Endothelial cell of umbilical vein (primary cell): ENCODE results near the gene ADAMTSL5. TPM values are rescaled to one million over a fixed set of nuclear protein-coding genes. Genes with fewer than 3 reads are reported as not detected.
A peak's percentile ranks its signal among the peaks of the same experiment; 100 is the strongest.

Experiments
- BruUV-seq: library from RNA; stranded (reverse); fragments of 400-500 nt; replicated peaks from 2 replicates; lab custom pipeline; 2021; lab: Mats Ljungman, UMichigan
- CTCF ChIA-PET: fragments of 300-600, 350-600 bp; sonication (Branson Sonifier 250); formaldehyde crosslinking; loops from one replicate; lab custom pipeline; 2021; ENCODE audit warnings: antibody characterized with exemption, inconsistent platforms; lab: Charles Lee
- POLR2A ChIA-PET: fragments of 300-600, 350-600 bp; sonication (Branson Sonifier 250); formaldehyde crosslinking; loops from one replicate; lab custom pipeline; 2021; ENCODE audit warnings: antibody characterized with exemption, inconsistent platforms; lab: Charles Lee
- DNase-seq: peaks from one replicate; pipeline ENCODE4 v3.0.0-alpha.2; 2011; ENCODE audit warnings: low read depth, low spot score
- FAIRE-seq: peaks from 2 replicates; lab custom pipeline; 2011; peaks lifted over from hg19 to GRCh38; lab: Jason Lieb, UNC
- H2AFZ ChIP-seq: 2 replicates; pipeline ENCODE4 v1.6.0; 2012; ENCODE audit warnings: low read depth, low read length, control low read depth, inconsistent platforms
- H3K27ac ChIP-seq: 2 replicates; pipeline ENCODE4 v1.5.1; 2011; ENCODE audit warnings: low read depth, mild to moderate bottlenecking, control low read depth, low read length, moderate library complexity; ENCODE audit not compliant: insufficient read depth
- H3K27me3 ChIP-seq, 2 experiments: 2 replicates each; pipeline versions ENCODE4 v1.6.0 to v1.6.1; 2011; ENCODE audit warnings: low read length in 2 of 2, mixed read lengths in 1 of 2; ENCODE audit not compliant: control insufficient read depth in 2 of 2, insufficient read depth in 2 of 2
- H3K36me3 ChIP-seq, 2 experiments: 2 replicates in 1 of 2; 3 replicates in 1 of 2; pipeline ENCODE4 v1.5.1; 2011; ENCODE audit warnings: low read length in 2 of 2, mild to moderate bottlenecking in 1 of 2, moderate library complexity in 1 of 2; ENCODE audit not compliant: control insufficient read depth in 2 of 2, insufficient read depth in 2 of 2; ENCODE audit errors: extremely low read depth in 1 of 2
- H3K4me1 ChIP-seq: 3 replicates; pipeline ENCODE4 v1.5.1; 2011; ENCODE audit warnings: mild to moderate bottlenecking, low read length; ENCODE audit not compliant: control insufficient read depth, insufficient read depth; ENCODE audit errors: extremely low read depth
- H3K4me2 ChIP-seq: 2 replicates; pipeline ENCODE4 v1.6.1; 2011; ENCODE audit warnings: low read length, control low read depth, mixed read lengths; ENCODE audit not compliant: insufficient read depth
- H3K4me3 ChIP-seq, 3 experiments: fragments of 200-600 bp in 1 of 3; sonication (generic), shearing (Covaris generic) in 1 of 3; replicated peaks in 1 of 3; 2 replicates each; pipeline ENCODE4 v1.5.1; 2011 to 2016; ENCODE audit warnings: control low read depth in 3 of 3, low read length in 3 of 3, mild to moderate bottlenecking in 2 of 3, inconsistent platforms in 1 of 3, low read depth in 1 of 3, moderate library complexity in 1 of 3; ENCODE audit not compliant: insufficient read depth in 1 of 3
- H3K79me2 ChIP-seq: 2 replicates; pipeline ENCODE4 v1.6.0; 2012; ENCODE audit warnings: low read length, inconsistent platforms; ENCODE audit not compliant: control insufficient read depth, insufficient read depth
- H3K9ac ChIP-seq: replicated peaks from 2 replicates; pipeline ENCODE3; 2011; ENCODE audit warnings: low read length, control low read depth; ENCODE audit not compliant: insufficient read depth; ENCODE audit errors: extremely low read depth
- H3K9me1 ChIP-seq: replicated peaks from 3 replicates; pipeline ENCODE4 v1.6.0; 2011; ENCODE audit warnings: mild to moderate bottlenecking, low read length; ENCODE audit not compliant: control insufficient read depth, insufficient read depth; ENCODE audit errors: extremely low read depth
- H3K9me3 ChIP-seq: replicated peaks from 2 replicates; pipeline ENCODE4 v1.5.1; 2012; ENCODE audit warnings: low read length, inconsistent platforms; ENCODE audit not compliant: control insufficient read depth, insufficient read depth
- H4K20me1 ChIP-seq: replicated peaks from 2 replicates; pipeline ENCODE3; 2011; ENCODE audit warnings: mild to moderate bottlenecking, low read length; ENCODE audit not compliant: control insufficient read depth, insufficient read depth; ENCODE audit errors: extremely low read depth
- EZH2 ChIP-seq: IDR thresholded peaks from 2 replicates; pipeline ENCODE4 v1.6.1; 2012; ENCODE audit warnings: borderline replicate concordance, low read depth, mild to moderate bottlenecking, moderate library complexity, low read length, inconsistent platforms; ENCODE audit not compliant: severe bottlenecking
- FOS ChIP-seq: IDR thresholded peaks from 2 replicates; pipeline ENCODE4 v1.6.1; 2011; ENCODE audit warnings: mild to moderate bottlenecking, low read length, moderate library complexity, borderline replicate concordance; ENCODE audit not compliant: insufficient read depth
- GATA2 ChIP-seq: IDR thresholded peaks from 2 replicates; pipeline ENCODE4 v1.7.0; 2011; ENCODE audit warnings: low read depth, mild to moderate bottlenecking, moderate library complexity, mixed read lengths, low read length; ENCODE audit not compliant: insufficient read length, insufficient read depth
- JUN ChIP-seq: IDR thresholded peaks from 2 replicates; pipeline ENCODE4 v1.6.1; 2011; ENCODE audit warnings: borderline replicate concordance, low read depth; ENCODE audit not compliant: insufficient read length, insufficient read depth
- MYC ChIP-seq: IDR thresholded peaks from one replicate; pipeline ENCODE4 v1.6.1; 2011; ENCODE audit warnings: mild to moderate bottlenecking, low read depth, low read length
- POLR2A ChIP-seq: IDR thresholded peaks from 2 replicates; pipeline ENCODE4 v1.6.1; 2012; ENCODE audit warnings: low read depth, mild to moderate bottlenecking, control low read depth, low read length
- POLR2AphosphoS5 ChIP-seq: IDR thresholded peaks from 2 replicates; pipeline ENCODE4 v1.6.1; 2012; ENCODE audit warnings: low read depth, mild to moderate bottlenecking, control low read depth, low read length, moderate library complexity; ENCODE audit not compliant: insufficient read depth
- dilution Hi-C: fragments of 300-500 bp; cut with MboI; formaldehyde crosslinking; loops from one replicate; pipeline ENCODE4 v1.15.0; 2019; ENCODE audit warnings: low sequenced_read_pairs; ENCODE audit not compliant: extremely low pct_ligation_motif_present
- intact Hi-C: fragments of 100-400 bp; cut with micrococcal nuclease; formaldehyde crosslinking; loops from one replicate; pipeline ENCODE4 v1.10.0; 2022
- polyA plus RNA-seq, 4 experiments: library from polyadenylated mRNA; depleted of rRNA in 3 of 4; stranded (reverse) in 3 of 4; unstranded in 1 of 4; fragments of >200 nt; gene quantifications; 2 replicates each; pipeline versions ENCODE4 v1.2.1 to v1.2.3, GENCODE V29; 2011 to 2012; ENCODE audit warnings: missing spikeins in 1 of 4
- total RNA-seq: library from RNA; stranded (reverse); gene quantifications from 2 replicates; pipeline ENCODE4 v1.2.3, GENCODE V29; 2021
- TF ChIP-seq, protein P1 (sequence below): IDR thresholded peaks from 2 replicates; pipeline ENCODE4 v1.6.1; 2011; ENCODE audit not compliant: insufficient read depth, insufficient read length
- TF ChIP-seq, protein P2 (sequence below), 2 donors: IDR thresholded peaks; 1 replicate in 1 of 2; 2 replicates in 1 of 2; pipeline ENCODE4 v1.5.1; 2011; ENCODE audit warnings: low read length in 2 of 2, mild to moderate bottlenecking in 2 of 2, moderate library complexity in 2 of 2, control low read depth in 1 of 2, inconsistent platforms in 1 of 2, low read depth in 1 of 2; ENCODE audit not compliant: insufficient read depth in 1 of 2; ENCODE audit errors: extremely low read depth in 1 of 2

The ADAMTSL5 gene
- total and polyA plus RNA-seq, 2 donors (not counting 3 experiments of a cell fraction or from before 2014, with no cell fraction given), result 0.07 TPM; not detected in 1

DNA sequence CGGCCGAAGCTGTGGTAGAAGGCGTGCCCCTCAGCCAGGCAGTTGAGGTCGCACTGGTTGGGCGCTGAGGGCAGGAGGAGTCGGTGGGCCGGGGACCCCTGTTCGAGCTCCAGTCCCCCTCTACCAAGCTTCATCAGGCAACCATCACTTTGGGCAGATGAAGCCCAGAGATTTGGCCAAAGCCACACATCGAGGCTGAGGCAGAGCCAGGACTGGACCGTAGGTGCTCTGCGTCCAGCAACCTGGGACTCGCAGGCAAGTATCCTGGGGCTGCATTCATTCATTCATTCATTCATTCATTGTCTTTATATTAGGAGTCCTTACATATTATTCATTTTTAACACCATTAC, 4.3 kb downstream of the ADAMTSL5 start:
- no peaks in the 10 kb centered on the region for H3K9me1 ChIP-seq
- peaks cover 7 to 12% of the 10 kb centered on the region in 2 experiments for H3K27me3 ChIP-seq
- dilution Hi-C loops, result no loop called here
- no TSS peak for BruUV-seq
- ChIA-PET CTCF (interaction anchor here (0.8 to 1.1 kb wide), 2 partner anchors 17 to 42 kb away, joined by 3 to 6 read pairs; partner anchors contain the start of gene REEP6), POLR2A (no interaction called here)
- FAIRE-seq, result no peak
- H3K9me3 ChIP-seq, result no peaks in the 10 kb centered on the region
- no peaks in the 10 kb centered on the region for H3K4me1 ChIP-seq
- no peaks in the 10 kb centered on the region for H3K79me2 ChIP-seq
- H4K20me1 ChIP-seq, result no peaks in the 10 kb centered on the region
- H3K27ac ChIP-seq, result no peak overlapping the region
- no peak overlapping the region for H3K4me3 ChIP-seq
- DNase-seq, result no peak
- intact Hi-C loops, result no loop called here
- TF ChIP-seq FOS, result no peak
- TF ChIP-seq MYC, result no peak
- TF ChIP-seq POLR2AphosphoS5, result no peak
- TF ChIP-seq EZH2, result no peak
- no peak for TF ChIP-seq POLR2A
- TF ChIP-seq GATA2, result no peak
- TF ChIP-seq, protein P1, sequence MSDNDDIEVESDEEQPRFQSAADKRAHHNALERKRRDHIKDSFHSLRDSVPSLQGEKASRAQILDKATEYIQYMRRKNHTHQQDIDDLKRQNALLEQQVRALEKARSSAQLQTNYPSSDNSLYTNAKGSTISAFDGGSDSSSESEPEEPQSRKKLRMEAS, result no peak
- no peak for TF ChIP-seq JUN
- TF ChIP-seq, protein P2, sequence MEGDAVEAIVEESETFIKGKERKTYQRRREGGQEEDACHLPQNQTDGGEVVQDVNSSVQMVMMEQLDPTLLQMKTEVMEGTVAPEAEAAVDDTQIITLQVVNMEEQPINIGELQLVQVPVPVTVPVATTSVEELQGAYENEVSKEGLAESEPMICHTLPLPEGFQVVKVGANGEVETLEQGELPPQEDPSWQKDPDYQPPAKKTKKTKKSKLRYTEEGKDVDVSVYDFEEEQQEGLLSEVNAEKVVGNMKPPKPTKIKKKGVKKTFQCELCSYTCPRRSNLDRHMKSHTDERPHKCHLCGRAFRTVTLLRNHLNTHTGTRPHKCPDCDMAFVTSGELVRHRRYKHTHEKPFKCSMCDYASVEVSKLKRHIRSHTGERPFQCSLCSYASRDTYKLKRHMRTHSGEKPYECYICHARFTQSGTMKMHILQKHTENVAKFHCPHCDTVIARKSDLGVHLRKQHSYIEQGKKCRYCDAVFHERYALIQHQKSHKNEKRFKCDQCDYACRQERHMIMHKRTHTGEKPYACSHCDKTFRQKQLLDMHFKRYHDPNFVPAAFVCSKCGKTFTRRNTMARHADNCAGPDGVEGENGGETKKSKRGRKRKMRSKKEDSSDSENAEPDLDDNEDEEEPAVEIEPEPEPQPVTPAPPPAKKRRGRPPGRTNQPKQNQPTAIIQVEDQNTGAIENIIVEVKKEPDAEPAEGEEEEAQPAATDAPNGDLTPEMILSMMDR (IDR thresholded peaks at IDR 0.05; ENCODE audit: extremely low read depth in 1 of 2, insufficient read depth in 1 of 2, low read depth in 1 of 2, low read length in 2 of 2), result no peak
- H3K36me3 ChIP-seq, result no peaks in the 10 kb centered on the region
- no peak overlapping the region for H3K4me2 ChIP-seq
- peak overlapping the region; percentile 49 for H2AFZ ChIP-seq
- H3K9ac ChIP-seq, result no peak overlapping the region
